KOPT-K1 (cell line): ENCODE data around the gene THRA.

Experiments used
- H3K27ac ChIP-seq: fragments of 200-600 bp; sonication (generic); 2 replicates; pipeline ENCODE4 v1.5.1; 2016; ENCODE audit warnings: antibody characterized with exemption, mild to moderate bottlenecking, low read depth, low read length; ENCODE audit not compliant: poor library complexity, severe bottlenecking
- H3K36me3 ChIP-seq: fragments of 200-600 bp; sonication (generic); 2 replicates; pipeline ENCODE4 v1.5.1; 2017; ENCODE audit warnings: antibody characterized with exemption, mild to moderate bottlenecking, low read length, moderate library complexity; ENCODE audit not compliant: insufficient read depth
- H3K9me3 ChIP-seq: fragments of 200-600 bp; sonication (generic); 2 replicates; pipeline ENCODE4 v1.5.1; 2017; ENCODE audit warnings: antibody characterized with exemption, low read length, mild to moderate bottlenecking; ENCODE audit not compliant: insufficient read depth, poor library complexity, severe bottlenecking

THRA gene

DNA sequence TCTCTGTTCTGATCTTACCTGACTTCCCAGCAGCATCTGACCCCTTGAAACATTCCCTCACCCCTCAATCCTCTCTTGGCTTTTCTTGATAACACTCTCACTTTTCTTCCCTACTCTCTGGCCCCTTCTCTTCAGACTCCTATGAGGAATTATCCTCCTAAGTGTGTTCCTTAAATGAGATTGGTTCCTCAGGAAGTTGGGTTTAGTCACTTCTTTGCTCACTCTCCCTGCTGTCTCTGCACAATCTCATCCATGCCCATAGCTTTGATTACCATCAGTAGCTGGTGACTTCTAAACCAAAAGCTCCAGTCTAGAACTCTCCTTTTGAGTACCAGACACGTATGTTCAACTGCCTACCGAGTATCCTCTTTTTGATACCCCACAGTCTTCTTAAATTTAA lies 21.6 kb upstream of the THRA start:
- Histone ChIP-seq H3K9me3 (no peaks in the 10 kb centered on the region), H3K36me3 (peaks cover 41% of the 10 kb centered on the region), H3K27ac (no peak overlapping the region)

DNA sequence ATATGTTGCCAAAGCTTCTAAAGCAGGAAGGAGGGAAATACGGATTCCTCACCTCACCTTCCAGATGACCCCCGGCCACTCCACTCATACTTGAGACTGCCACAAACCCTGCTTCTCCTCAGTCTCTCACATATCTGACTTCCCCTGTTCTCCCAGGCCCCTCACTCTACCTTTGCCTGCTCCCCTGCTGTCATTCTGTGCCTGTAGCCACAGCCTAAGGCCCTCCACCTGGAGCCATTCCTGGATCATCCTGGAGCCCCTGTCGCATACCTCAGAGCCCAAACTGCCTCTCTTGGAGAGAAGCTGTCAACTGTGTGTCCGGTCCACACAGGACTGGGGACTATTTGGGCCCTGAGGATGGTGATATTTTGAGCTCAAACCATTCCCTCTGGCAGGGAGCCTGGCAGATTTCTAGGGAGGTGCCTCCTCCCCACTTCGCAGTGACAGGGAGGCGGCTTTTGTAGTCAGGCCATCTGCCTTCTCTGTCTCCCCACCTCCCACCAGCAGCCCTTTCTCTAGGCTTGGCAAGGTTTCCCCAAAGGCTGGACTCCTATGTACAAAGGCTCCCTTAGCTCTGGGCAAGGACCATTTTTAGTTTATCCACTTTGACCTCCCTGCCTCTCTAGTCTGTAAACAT lies 6.3 kb upstream of the THRA start:
- H3K9me3 ChIP-seq = no peaks in the 10 kb centered on the region
- no peak overlapping the region for H3K27ac ChIP-seq
- H3K36me3 ChIP-seq = peaks cover 16% of the 10 kb centered on the region

DNA sequence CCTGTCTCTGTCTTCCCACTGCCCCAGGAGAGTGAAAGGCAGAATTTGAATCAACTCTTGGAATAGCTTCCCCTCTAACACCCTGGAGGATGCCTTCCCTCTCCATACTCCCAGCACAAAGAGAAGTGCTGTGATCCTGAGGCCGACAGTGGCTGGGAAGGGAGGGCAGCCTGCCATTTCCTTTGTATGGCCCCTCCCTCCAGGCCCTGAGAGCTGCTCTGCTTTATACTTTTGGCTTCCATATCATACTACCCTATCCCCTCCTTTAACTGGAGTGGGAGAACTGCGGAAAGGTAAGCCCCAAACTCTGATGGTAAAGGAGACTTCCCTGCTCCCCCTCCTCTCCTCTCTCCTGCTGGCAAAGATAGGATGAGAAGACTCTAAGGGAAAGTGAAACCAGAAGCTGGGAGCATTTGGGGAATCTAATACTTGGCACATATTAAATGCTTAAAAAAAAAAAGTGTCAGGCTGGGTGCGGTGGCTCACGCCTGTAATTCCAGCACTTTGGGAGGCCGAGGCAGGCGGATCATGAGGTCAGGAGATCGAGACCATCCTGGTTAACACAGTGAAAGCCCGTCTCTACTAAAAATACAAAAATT lies 4.5 kb upstream of the THRA start:
- Histone ChIP-seq H3K27ac (no peak overlapping the region), H3K36me3 (no peaks in the 10 kb centered on the region), H3K9me3 (no peaks in the 10 kb centered on the region)

DNA sequence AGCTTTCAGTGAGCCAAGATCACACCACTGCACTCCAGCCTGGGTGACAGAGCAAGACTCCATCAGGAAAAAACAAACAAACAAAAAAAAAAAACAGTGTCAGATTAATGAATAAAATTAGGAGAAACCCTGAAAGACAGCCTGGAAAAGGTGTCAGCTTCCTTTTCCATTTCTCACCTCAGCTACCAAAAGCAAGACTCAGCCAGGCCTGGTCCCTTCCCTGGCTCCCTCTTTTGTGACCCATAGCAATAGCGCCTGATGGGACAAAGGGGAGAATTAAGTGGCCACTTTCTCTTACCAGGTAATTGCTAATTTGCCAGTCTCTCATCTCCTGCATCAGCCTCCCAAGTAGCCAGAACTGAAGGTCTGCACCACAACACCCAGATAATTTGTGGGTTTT lies 3.9 kb upstream of the THRA start:
- no peaks in the 10 kb centered on the region for H3K9me3 ChIP-seq
- H3K27ac ChIP-seq = no peak overlapping the region
- H3K36me3 ChIP-seq = no peaks in the 10 kb centered on the region

DNA sequence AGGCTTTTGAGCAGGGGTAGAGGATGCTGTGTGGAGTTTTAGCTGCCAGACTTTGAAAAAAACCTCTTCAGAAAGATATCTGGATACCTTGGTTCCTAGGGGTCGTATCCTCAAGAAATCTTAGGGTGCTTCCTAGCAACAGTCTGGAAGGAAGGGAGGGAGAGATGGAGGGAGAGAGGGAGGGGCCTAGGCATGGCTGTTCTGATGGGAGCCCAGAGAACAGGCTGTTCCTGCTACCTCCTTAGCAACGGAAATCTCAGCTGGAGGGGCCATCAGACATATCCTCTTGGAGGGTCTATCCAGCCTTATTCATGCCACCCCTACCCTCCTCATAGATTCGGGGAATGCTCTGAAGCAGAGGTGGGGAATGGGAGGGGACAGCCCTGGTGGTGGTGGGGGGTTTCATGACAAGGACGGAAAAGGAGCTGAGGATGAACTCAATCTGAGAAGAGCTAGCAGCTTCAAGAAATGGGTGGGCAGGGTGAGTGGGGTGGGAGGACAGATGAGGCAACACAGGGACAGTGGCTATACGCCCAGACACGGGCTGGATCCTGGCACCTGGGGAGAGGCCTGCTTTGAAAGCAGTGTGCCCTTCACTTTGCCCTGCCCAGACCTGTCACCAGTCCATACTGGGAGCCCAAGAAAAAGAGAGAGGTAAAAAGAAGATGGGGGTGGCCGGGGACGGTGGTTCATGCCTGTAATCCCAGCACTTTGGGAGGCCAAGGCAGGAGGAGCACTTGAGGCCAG lies 2.9 kb upstream of the THRA start:
- Histone ChIP-seq H3K9me3 (no peaks in the 10 kb centered on the region), H3K36me3 (no peaks in the 10 kb centered on the region), H3K27ac (no peak overlapping the region)

DNA sequence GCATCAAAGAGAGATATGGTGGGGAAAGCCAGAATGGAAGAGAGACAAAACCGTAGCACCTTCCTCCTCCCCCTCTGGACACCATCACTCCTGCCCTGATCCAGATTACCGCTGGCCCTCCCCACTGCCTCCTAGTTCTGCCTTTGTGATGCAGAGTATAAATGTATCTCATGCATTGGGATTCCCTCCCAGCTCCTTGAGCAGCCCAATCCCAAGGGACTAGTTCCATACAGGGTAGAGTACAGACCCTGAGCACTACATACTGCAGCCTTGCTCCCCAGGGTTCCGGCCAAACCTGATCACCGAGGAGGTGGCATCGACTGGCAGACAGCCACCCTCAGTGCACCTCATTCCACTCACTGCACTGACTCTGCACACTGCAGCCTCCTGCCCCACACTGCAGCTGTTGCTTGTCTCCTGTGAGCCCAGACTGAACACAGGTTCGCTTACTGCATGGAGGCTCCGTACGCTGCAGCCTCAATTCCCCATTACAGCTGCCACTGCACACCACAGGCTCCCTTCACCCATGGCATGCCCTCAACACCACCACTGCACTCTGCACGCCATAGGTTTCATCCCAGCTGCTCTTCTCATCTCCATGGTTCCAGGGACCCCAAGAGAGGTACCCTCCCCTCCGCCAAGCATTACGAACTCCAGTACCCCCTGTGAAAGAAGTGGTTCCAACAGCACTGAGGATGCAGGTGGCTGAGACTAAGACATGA lies 1.7 kb upstream of the THRA start:
- H3K9me3 ChIP-seq = no peaks in the 10 kb centered on the region
- no peaks in the 10 kb centered on the region for H3K36me3 ChIP-seq
- no peak overlapping the region for H3K27ac ChIP-seq

DNA sequence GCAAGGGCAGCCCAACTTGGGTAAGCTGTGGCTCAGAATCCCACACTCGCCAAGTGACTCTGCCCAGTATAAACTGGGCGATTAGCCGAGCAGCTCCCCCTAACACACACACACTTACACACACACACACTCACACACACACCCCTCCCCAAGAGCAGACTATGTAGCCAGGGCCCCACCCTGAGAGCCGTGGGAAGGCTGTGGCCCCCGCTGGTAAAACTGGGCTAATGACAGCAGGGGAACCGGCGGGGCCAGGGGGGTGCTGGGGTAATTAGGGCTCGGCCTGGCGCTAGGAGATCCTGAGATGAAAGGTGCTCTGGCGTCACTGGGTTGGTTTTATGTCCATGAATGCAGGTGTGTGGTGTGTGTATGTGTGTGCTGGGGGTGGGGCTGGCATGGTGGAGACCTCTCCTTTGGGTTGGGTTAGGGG lies 1.1 kb upstream of the THRA start:
- Histone ChIP-seq H3K36me3 (no peaks in the 10 kb centered on the region), H3K9me3 (no peaks in the 10 kb centered on the region)

DNA sequence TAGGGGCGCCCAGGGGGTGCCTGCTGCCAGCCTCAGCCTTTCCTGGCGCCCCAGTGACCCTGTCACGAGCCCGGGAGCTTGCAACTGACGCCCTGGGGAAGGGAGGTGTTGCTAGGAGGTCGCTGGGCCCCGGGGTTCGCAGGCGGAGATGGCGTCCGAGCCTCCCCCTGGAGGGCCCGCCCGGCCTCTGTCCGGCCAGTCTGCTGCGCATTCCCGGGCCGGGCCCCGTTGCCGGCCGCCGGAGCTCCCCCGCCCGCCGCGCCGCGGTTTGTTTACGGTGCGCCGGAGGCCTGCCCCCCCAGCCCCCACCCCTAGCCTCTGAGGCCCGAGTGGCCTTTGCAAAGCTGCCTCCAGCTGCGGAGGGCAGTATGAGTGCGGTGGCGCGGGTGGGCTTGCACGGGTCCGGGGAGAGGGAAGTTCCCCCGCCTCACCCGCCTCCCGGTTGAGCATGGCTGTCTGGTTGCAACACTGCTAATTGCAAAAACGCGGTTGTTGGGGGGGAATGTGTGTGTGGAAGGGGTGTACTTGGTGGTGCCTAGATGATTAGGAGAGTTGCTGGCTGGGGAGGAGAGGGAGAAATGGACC lies 514 bp downstream of the THRA start:
- H3K36me3 ChIP-seq = no peaks in the 10 kb centered on the region
- H3K9me3 ChIP-seq = no peaks in the 10 kb centered on the region
- peak overlapping the region; percentile 75 for H3K27ac ChIP-seq

More for the DNA sequence above, 1.1 kb upstream of the THRA start:
- H3K27ac ChIP-seq = no peak overlapping the region

DNA sequence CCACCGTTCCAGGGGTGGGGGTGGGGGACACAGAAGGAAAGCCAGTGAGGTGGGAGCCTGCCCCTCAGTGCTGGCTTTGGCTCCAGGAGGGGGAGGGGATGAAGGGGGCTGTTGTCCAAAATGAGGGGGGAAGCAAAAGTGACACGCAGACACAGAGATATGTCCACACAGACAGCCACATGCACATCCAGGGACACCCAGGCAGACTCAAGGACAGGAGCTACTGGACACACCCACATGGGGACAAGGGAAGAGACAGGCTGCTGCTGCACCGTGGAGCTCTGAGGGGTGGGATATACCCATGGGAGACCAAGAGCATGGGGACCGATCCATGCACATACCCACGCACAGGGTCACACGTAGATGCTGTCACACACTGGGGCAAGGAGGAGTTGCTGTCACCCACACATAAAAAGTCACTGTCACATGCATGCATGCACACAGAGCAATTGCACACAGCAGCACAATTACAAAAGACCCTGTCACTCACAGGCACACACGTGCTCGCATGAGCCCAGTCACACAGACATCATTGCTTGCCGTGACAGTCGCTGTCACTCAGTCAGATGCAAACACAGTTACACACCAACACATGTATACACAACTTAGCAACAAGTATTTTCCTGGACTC lies 1.3 kb downstream of the THRA start:
- no peaks in the 10 kb centered on the region for H3K9me3 ChIP-seq
- peak overlapping the region; percentile 75 for H3K27ac ChIP-seq
- H3K36me3 ChIP-seq = no peaks in the 10 kb centered on the region

DNA sequence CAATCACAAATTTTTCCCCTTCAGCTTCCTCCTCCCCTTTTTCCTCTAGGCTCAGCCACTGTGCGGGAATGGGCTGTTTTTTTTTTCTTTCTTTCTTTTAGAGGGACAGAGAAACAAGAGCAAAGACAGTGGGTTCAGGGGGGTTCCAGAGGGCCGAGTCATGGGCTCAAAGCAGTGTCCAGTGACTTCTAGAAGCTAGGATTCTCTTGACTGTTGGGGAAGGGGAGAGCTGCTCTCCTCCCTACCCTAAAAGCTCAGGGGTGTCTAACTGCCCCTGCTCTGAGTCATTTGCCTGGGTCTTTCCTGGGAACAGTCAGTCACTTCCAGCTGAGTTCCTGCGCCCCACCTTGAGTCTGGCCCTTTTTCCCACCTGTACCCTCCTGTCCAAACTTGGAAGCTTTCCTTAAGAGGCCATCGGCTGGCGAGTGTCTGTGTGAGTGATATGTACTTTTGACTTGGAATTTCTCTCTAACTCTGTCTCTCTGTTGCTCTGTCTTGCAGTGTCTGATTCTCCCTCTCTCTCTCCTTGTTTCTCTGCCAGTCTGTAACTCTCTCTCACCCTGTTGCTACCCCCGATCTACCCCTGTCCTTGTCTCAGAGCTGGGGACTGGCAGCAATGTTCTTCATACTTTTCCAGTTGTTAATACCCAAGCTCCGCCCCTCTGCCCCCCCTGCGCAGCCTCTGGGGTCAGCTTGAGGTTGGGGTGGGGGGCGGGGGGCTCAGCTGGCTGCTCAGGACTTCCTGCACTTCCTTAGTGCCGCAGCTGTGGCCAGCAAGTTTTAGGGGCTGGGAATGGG lies 2.4 kb downstream of the THRA start:
- H3K27ac ChIP-seq = no peak overlapping the region
- no peaks in the 10 kb centered on the region for H3K36me3 ChIP-seq
- no peaks in the 10 kb centered on the region for H3K9me3 ChIP-seq

DNA sequence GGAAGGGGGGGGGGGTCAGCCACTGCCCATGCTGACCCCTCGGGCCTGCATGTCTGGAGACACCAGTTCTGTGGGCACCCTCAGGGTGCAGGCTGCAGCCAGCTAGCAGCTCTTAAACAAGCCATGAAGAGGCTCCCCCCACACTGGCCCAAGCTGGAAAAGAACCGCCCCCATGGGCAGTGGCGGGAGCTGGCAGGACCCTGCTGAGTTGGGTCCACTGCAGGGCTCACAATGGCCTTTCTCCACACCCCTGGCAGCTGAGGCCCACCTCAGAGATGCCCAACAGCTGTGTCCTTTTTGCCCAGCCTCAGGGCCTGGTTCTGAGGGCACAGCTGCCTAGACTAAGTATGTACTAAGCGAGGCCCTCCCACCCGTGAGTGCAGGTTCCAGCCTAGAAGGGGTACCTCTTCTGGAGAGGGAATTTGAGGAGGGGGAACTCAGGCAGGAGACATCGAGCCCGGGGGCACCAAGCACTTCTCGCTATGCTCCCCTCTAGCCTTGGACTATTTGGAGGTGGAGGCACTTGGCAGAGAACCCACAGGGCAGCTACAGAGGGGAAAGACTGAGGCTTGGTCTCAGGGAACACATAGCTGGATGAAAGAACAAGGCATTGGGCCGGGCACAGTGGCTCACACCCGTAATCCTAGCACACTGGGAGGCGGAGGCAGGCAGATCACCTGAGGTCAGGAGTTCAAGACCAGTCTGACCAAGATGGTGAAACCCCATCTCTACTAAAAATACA lies 3.2 kb downstream of the THRA start:
- Histone ChIP-seq H3K27ac (no peak overlapping the region), H3K9me3 (no peaks in the 10 kb centered on the region), H3K36me3 (no peaks in the 10 kb centered on the region)

DNA sequence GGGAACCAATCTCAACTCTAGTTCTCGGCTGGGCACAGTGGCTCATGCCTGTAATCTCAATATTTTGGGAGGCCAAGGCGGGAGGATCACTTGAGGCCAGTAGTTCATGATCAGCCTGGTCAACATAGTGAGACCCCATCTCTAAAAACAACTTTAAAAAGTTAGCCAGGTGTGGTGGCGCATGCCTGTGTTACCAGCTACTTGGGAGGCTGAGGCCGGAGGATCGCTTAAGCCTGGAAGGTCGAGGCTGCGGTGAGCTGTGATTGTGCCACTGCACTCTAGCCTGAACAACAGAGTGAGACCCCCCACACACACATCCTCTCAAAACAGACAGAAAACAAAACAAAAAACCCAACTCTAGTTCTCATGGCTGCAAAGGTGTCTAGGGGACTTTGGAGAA lies 4.9 kb downstream of the THRA start:
- Histone ChIP-seq H3K27ac (peak overlapping the region; percentile 71), H3K9me3 (no peaks in the 10 kb centered on the region), H3K36me3 (no peaks in the 10 kb centered on the region)

DNA sequence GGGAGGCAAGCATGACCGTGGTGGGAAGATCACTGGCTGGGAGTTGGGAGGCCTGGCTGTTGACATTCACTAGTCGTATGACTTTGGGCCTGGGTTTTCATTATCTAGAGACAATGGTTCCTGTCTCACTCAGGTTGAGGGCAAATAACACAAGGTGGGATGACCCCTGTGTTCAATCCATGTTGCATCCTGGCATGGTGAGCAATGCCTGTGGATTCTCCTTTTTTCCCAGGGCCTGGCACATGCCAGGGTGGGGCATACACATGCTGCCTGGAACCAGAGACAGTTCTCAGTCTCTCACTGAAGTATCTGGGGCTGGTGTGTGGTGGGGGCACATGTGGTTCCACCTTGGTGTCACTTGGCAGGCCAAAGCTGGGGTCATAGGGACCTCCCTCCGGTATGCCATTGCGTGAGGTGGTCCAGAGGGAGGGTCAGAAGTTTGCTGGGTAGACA lies 5.4 kb downstream of the THRA start:
- Histone ChIP-seq H3K27ac (peak overlapping the region; percentile 71), H3K9me3 (no peaks in the 10 kb centered on the region), H3K36me3 (no peaks in the 10 kb centered on the region)
